Measurements from ENCODE around the gene ITCH. TPM values are rescaled to one million over a fixed set of nuclear protein-coding genes. Genes with fewer than 3 reads are reported as not detected.
"Not testable (repeated sequence)": the region's sequence is repeated elsewhere in the genome, so short reads cannot be mapped to it uniquely, and the experiment has no call there.

ITCH gene
- total and polyA plus RNA-seq, 2 experiments from 2014 or later, result 22.1 to 61.2 TPM

GRCh38 chr20:34479627-34480026, 116.6 kb downstream of the ITCH start:
- 94% methylated on average over 4 of the region's 4 CpGs for WGBS (ENCODE audit: low lambda C conversion rate, missing lambda C conversion rate)
- Histone ChIP-seq H4K20me1 (ENCODE audit: insufficient read depth, poor library complexity, severe bottlenecking) (no peaks in the 10 kb centered on the region), H3K27me3 (no peaks in the 10 kb centered on the region), H3K9me3 (ENCODE audit: low read depth) (no peaks in the 10 kb centered on the region), H3K9me2 (replicated peaks; ENCODE audit: insufficient read depth) (no peaks in the 10 kb centered on the region), H3K27ac (no peak overlapping the region), H3K4me1 (ENCODE audit: insufficient read depth) (no peaks in the 10 kb centered on the region), H3K79me2 (peaks cover 9% of the 10 kb centered on the region), H3K36me3 (replicated peaks; ENCODE audit: insufficient read depth, low read depth) (no peaks in the 10 kb centered on the region), H2AFZ (no peak overlapping the region), H3K4me2 (no peak overlapping the region), H3K4me3 (no peak overlapping the region)
- DNase-seq (ENCODE audit: low spot score), result no peak
- no peak for TF ChIP-seq CTCF (IDR thresholded peaks at IDR 0.05; ENCODE audit: poor library complexity)
- no peak for TF ChIP-seq EZH2 (IDR thresholded peaks at IDR 0.05; ENCODE audit: borderline replicate concordance)
- no peak for TF ChIP-seq EZH2phosphoT487 (IDR thresholded peaks at IDR 0.05; ENCODE audit: low read depth, severe bottlenecking, unreplicated experiment)

- not testable (repeated sequence) for H4K20me1 ChIP-seq (ENCODE audit: insufficient read depth, poor library complexity, severe bottlenecking); H3K36me3 ChIP-seq (replicated peaks; ENCODE audit: insufficient read depth, low read depth); H3K9me3 ChIP-seq (ENCODE audit: low read depth); H3K4me3 ChIP-seq; H2AFZ ChIP-seq; H3K4me2 ChIP-seq; H3K9me2 ChIP-seq (replicated peaks; ENCODE audit: insufficient read depth); H3K27me3 ChIP-seq; DNase-seq (ENCODE audit: low spot score); H3K27ac ChIP-seq; H3K4me1 ChIP-seq (ENCODE audit: insufficient read depth)
- peaks cover 11% of the 10 kb centered on the region for H3K79me2 ChIP-seq
- WGBS (ENCODE audit: low lambda C conversion rate, missing lambda C conversion rate), result 0% methylated on average over 1 of the region's 1 CpG
Observed at GRCh38 chr20:34482154-34482553, 119.1 kb downstream of the ITCH start.

- H2AFZ ChIP-seq; H3K4me3 ChIP-seq; H3K79me2 ChIP-seq; DNase-seq (ENCODE audit: low spot score); H3K36me3 ChIP-seq (replicated peaks; ENCODE audit: insufficient read depth, low read depth); H3K27ac ChIP-seq; H3K27me3 ChIP-seq; H3K4me1 ChIP-seq (ENCODE audit: insufficient read depth); H4K20me1 ChIP-seq (ENCODE audit: insufficient read depth, poor library complexity, severe bottlenecking); H3K9me3 ChIP-seq (ENCODE audit: low read depth); H3K9me2 ChIP-seq (replicated peaks; ENCODE audit: insufficient read depth); H3K4me2 ChIP-seq: not testable (repeated sequence)
- WGBS (ENCODE audit: low lambda C conversion rate, missing lambda C conversion rate), result 98% methylated on average over 3 of the region's 3 CpGs
Observed at GRCh38 chr20:34483585-34484220, 120.6 kb downstream of the ITCH start.

- no peaks in the 10 kb centered on the region for H3K4me1 ChIP-seq (ENCODE audit: insufficient read depth)
- no peaks in the 10 kb centered on the region for H3K9me2 ChIP-seq (replicated peaks; ENCODE audit: insufficient read depth)
- H2AFZ ChIP-seq, result no peak overlapping the region
- no peak overlapping the region for H3K27ac ChIP-seq
- 85% methylated on average over 4 of the region's 4 CpGs for WGBS (ENCODE audit: low lambda C conversion rate, missing lambda C conversion rate)
- H3K36me3 ChIP-seq (replicated peaks; ENCODE audit: insufficient read depth, low read depth), result no peaks in the 10 kb centered on the region
- H3K4me2 ChIP-seq, result no peak overlapping the region
- no peak for TF ChIP-seq CTCF (IDR thresholded peaks at IDR 0.05; ENCODE audit: poor library complexity)
- TF ChIP-seq EZH2 (IDR thresholded peaks at IDR 0.05; ENCODE audit: borderline replicate concordance), result no peak
- TF ChIP-seq EZH2phosphoT487 (IDR thresholded peaks at IDR 0.05; ENCODE audit: low read depth, severe bottlenecking, unreplicated experiment), result no peak
- no peaks in the 10 kb centered on the region for H3K27me3 ChIP-seq
- H3K4me3 ChIP-seq, result no peak overlapping the region
- peaks cover 10% of the 10 kb centered on the region for H3K79me2 ChIP-seq
- peaks cover 5% of the 10 kb centered on the region for H4K20me1 ChIP-seq (ENCODE audit: insufficient read depth, poor library complexity, severe bottlenecking)
- no peak for DNase-seq (ENCODE audit: low spot score)
- H3K9me3 ChIP-seq (ENCODE audit: low read depth), result no peaks in the 10 kb centered on the region
Observed at GRCh38 chr20:34485068-34485634, 122.1 kb downstream of the ITCH start.
